Activated CD8-positive, alpha-beta memory T cell treated with anti-CD3 and anti-CD28 coated beads for 36 hours (primary cell): Measurements from ENCODE around the gene TEX29. TPM values are rescaled to one million over a fixed set of nuclear protein-coding genes. Genes with fewer than 3 reads are reported as not detected.

Experiments used
- CTCF ChIA-PET: fragments of 350-600 bp; sonication (Branson Sonifier 250); formaldehyde crosslinking; loops from one replicate; lab custom pipeline; 2021; ENCODE audit warnings: antibody characterized with exemption; lab: Charles Lee
- POLR2A ChIA-PET: fragments of 350-600 bp; sonication (Branson Sonifier 250); formaldehyde crosslinking; loops from one replicate; lab custom pipeline; 2021; ENCODE audit warnings: antibody characterized with exemption; lab: Charles Lee
- total RNA-seq, 2 experiments: library from RNA; stranded (reverse); gene quantifications; one replicate each; pipeline ENCODE4 v1.2.3, GENCODE V29; 2021

Gene TEX29
- total RNA-seq, 2 experiments from 2014 or later: not detected

GRCh38 chr13:111360452-111360851 is 40.0 kb downstream of the TEX29 start:
- CTCF ChIA-PET: no interaction called here
- POLR2A ChIA-PET: no interaction called here

- CTCF ChIA-PET: no interaction called here
- POLR2A ChIA-PET: no interaction called here
These were observed 40.8 kb downstream of the TEX29 start for GRCh38 chr13:111361046-111361872.

GRCh38 chr13:111361873-111362648 is 41.6 kb downstream of the TEX29 start:
- ChIA-PET CTCF (no interaction called here), POLR2A (no interaction called here)

GRCh38 chr13:111363121-111363520 is 42.7 kb downstream of the TEX29 start:
- ChIA-PET POLR2A (no interaction called here), CTCF (no interaction called here)

GRCh38 chr13:111363591-111363990 is 43.1 kb downstream of the TEX29 start:
- ChIA-PET POLR2A (no interaction called here), CTCF (no interaction called here)

GRCh38 chr13:111365149-111366005 is 44.9 kb downstream of the TEX29 start:
- ChIA-PET POLR2A (no interaction called here), CTCF (no interaction called here)

- POLR2A ChIA-PET: no interaction called here
- CTCF ChIA-PET: no interaction called here
These were observed 46.9 kb downstream of the TEX29 start for GRCh38 chr13:111367340-111367739.

- ChIA-PET POLR2A (no interaction called here), CTCF (no interaction called here)
These were observed 47.6 kb downstream of the TEX29 start for GRCh38 chr13:111368091-111368490.

GRCh38 chr13:111370147-111370546 is 49.7 kb downstream of the TEX29 start:
- ChIA-PET POLR2A (no interaction called here), CTCF (no interaction called here)

- ChIA-PET CTCF (interaction anchor here (0.5 kb wide), 1 partner anchor 16 kb away, joined by 3 read pairs; no protein-coding TSS in a partner anchor), POLR2A (no interaction called here)
These were observed 50.4 kb downstream of the TEX29 start for GRCh38 chr13:111370570-111371535.

GRCh38 chr13:111371720-111372119 is 51.3 kb downstream of the TEX29 start:
- CTCF ChIA-PET: no interaction called here
- POLR2A ChIA-PET: no interaction called here

- CTCF ChIA-PET: no interaction called here
- POLR2A ChIA-PET: no interaction called here
These were observed 52.4 kb downstream of the TEX29 start for GRCh38 chr13:111372651-111373425.

- POLR2A ChIA-PET: no interaction called here
- CTCF ChIA-PET: no interaction called here
These were observed 53.0 kb downstream of the TEX29 start for GRCh38 chr13:111373486-111373885.

GRCh38 chr13:111380431-111380830 is 60.0 kb downstream of the TEX29 start:
- CTCF ChIA-PET: no interaction called here
- POLR2A ChIA-PET: no interaction called here

GRCh38 chr13:111382411-111382810 is 62.0 kb downstream of the TEX29 start:
- CTCF ChIA-PET: no interaction called here

GRCh38 chr13:111382877-111383276 is 62.4 kb downstream of the TEX29 start:
- ChIA-PET POLR2A (no interaction called here), CTCF (no interaction called here)

More at GRCh38 chr13:111382411-111382810, 62.0 kb downstream of the TEX29 start:
- POLR2A ChIA-PET: no interaction called here

GRCh38 chr13:111383591-111384440 is 63.4 kb downstream of the TEX29 start:
- ChIA-PET POLR2A (no interaction called here), CTCF (no interaction called here)
